ENCODE data around the gene TTLL11. TPM values are rescaled to one million over a fixed set of nuclear protein-coding genes. Genes with fewer than 3 reads are reported as not detected.

Gene TTLL11
- total and polyA plus RNA-seq, 2 of the 8 experiments (the other 6 are each of a cell fraction or from before 2014, with no cell fraction given): 0.56 to 0.80 TPM

DNA sequence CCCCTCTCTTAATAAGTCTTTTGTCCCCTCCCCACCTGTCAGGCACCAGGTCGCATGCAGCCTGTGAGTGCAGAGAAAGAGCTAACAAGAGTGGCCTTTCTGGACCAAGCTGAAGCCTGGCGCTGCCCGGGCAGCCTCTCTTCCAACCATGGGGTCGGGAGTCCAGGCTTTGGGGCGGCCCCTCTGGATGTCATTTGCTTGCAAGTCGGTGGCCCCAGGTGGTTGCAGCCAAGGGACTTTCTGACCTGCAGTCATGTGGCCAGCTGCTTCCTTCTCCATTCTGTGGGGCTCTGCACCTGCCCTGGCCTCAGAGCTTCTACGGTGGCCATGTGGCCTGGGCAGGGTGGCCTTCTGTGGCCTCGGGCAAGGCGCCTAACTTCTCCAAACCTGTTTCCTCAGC is 282.0 kb downstream of the TTLL11 start (continued):
- TF ChIP-seq NANOG (IDR thresholded peaks at IDR 0.05; ENCODE audit: insufficient read depth, low read depth, low read length, poor library complexity, severe bottlenecking): no peak

Measured in H1 (cell line).